ENCODE measurements around the gene SORL1. TPM values are rescaled to one million over a fixed set of nuclear protein-coding genes. Genes with fewer than 3 reads are reported as not detected.
A peak's percentile ranks its signal among the peaks of the same experiment; 100 is the strongest.

Gene SORL1
- total RNA-seq, 2 donors from 2014 or later = 26.8 to 45.5 TPM

DNA sequence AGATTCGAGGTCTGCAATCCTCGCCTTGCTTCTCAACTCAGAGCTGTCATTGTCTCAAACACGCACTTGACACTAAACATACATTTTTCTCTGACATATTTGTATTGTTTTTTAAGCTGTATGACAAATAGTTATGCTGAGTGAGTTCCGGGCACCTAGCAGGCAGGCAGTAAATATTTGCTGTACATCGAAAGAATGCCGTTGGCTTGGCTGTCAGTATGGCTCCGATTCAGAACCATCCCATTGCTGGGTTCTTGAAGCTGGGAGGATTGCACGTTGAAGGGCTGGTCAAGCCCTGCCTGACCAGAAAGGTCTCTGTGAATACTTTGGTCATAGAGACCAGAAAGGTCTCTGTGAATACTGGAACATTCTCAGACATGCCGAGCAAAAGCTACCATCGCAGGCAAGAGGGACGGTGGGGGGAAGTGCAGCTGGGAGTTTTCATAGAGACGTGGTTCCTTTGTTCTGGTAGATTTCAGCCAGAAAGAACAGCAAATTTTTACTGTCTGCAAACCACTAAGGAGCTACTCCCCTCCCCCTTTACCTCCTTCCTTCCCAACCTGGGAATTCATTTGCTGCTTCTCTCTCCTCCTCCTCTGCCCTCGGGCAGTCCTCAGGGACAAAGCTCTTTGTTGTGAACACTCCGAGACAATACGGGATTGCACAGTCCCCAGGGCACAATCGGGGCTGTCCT lies 202.9 kb downstream of the SORL1 start:
- H3K27me3 Mint-ChIP-seq = no peaks in the 10 kb centered on the region
- ATAC-seq = no peak
- H3K36me3 Mint-ChIP-seq = no peaks in the 10 kb centered on the region
- no peak for DNase-seq (ENCODE audit: low spot score)
- no peaks in the 10 kb centered on the region for H3K9me3 Mint-ChIP-seq
- H3K4me3 Mint-ChIP-seq = peak overlapping the region; percentile 80
- H3K27ac Mint-ChIP-seq = peak overlapping the region in 1 of 2 donors; percentile 43
- peaks cover 22 to 27% of the 10 kb centered on the region in 2 donors for H3K4me1 Mint-ChIP-seq (ENCODE audit: low read depth in 2 of 2)

DNA sequence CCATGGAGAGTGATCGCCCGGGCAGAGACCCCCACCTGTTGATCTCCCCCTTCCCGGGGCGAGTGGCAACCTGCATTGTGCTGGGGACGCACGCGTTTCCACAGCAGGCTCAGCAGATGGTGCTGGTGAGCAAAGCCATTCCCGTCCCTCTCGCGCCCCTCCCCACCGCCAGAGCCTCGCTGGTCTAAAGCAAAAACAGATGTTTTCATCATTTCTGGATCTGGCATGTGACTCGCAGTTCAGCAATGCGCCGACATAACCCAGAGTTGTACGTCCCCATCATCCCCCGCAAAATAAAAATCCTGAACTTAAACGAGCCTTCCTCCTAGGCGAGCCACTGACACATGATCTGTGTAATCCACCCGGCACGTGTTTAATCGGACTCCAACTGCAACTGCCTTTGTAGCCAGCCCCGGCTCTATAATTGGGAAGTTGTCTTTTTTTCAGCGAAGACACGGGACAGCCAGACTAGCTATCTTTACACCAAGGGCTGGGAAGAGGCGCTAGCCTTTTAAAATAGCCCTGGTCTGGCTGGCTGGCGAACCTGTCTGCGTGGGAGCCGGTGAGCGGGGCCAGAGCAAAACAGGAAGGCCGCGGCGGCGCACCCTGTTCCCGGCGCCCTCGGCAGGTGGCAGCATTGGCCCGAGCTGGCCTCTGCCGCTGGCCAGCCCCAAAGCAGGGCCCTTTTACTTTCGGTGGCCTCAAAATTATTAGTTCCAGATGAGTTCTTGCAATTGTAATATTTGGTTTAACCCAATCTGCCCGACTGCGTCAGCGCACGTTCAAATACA lies 203.6 kb downstream of the SORL1 start:
- ATAC-seq (peak; percentile 93 to 95), DNase-seq (ENCODE audit: low spot score) (peak; percentile 69)
- peak overlapping the region; percentile 80 for H3K4me3 Mint-ChIP-seq
- peaks cover 14 to 21% of the 10 kb centered on the region in 2 donors for H3K4me1 Mint-ChIP-seq (ENCODE audit: low read depth in 2 of 2)
- H3K36me3 Mint-ChIP-seq = no peaks in the 10 kb centered on the region
- H3K27me3 Mint-ChIP-seq = no peaks in the 10 kb centered on the region
- H3K9me3 Mint-ChIP-seq = no peaks in the 10 kb centered on the region
- peak overlapping the region in 1 of 2 donors; percentile 43 for H3K27ac Mint-ChIP-seq

DNA sequence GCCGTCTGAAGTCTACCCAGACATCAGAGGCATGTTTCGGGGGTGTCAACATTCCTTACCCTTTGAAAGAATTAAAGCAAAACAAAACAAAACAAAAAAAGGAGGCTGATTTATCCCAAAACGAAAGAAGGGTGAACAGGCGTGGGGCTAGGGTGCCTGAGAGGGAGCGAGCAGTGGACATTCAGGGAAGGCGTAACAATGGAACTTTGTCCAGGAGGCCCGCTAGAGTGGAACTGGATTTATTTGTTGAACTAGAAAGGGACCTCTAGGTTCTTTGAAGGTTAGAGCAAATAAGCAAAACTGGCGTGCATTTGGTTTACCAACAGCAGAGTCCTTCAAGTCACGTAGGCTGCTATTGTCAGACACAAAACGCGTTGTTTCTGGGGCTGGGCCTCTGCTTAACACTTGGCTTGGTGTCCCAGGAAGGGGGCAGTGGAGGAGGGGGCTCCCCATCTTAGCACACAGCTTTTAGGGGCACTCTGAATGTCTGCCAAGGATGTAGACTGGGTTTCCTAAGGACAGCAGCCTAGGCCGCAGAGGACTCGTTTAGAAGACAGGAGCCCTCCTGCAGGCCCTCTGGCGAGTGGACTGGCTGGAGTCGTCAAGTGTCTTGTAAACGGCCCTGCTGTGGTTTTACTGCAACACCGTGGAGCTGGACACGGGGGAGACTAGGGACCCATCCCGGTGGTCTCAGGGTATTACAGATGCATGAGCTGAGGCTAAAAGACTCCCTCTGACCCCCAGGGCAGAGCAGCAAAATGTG lies 204.4 kb downstream of the SORL1 start:
- H3K4me1 Mint-ChIP-seq (ENCODE audit: low read depth in 2 of 2) = peaks cover 12 to 15% of the 10 kb centered on the region in 2 donors
- DNase-seq (ENCODE audit: low spot score) (no peak), ATAC-seq (no peak)
- H3K27ac Mint-ChIP-seq = peak overlapping the region in 1 of 2 donors; percentile 43
- H3K9me3 Mint-ChIP-seq = no peaks in the 10 kb centered on the region
- H3K27me3 Mint-ChIP-seq = no peaks in the 10 kb centered on the region
- no peaks in the 10 kb centered on the region for H3K36me3 Mint-ChIP-seq
- H3K4me3 Mint-ChIP-seq = peak overlapping the region; percentile 80

DNA sequence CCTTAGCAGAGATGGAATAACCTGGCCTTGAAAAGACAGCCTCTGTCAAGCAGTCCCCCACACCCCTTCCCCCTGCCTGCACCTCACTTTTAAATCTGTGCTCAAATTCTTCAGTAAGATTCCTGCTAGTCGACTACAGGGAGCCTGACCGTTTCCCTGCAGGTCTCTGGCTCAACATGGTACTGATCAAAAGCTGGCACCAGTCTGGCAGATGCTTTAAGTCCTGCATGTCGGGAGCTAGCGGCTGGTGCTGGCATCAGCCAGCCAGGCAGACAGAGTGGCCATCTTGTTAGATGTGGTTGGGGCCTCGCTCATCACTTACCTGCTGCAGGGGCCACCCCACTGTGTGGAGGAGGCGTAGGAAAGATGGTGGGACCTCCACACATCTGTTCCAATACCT lies 205.0 kb downstream of the SORL1 start:
- peaks cover 11 to 12% of the 10 kb centered on the region in 2 donors for H3K4me1 Mint-ChIP-seq (ENCODE audit: low read depth in 2 of 2)
- no peaks in the 10 kb centered on the region for H3K9me3 Mint-ChIP-seq
- H3K27me3 Mint-ChIP-seq = no peaks in the 10 kb centered on the region
- ATAC-seq (no peak), DNase-seq (ENCODE audit: low spot score) (no peak)
- H3K27ac Mint-ChIP-seq = no peak overlapping the region
- H3K4me3 Mint-ChIP-seq = no peak overlapping the region
- H3K36me3 Mint-ChIP-seq = no peaks in the 10 kb centered on the region

DNA sequence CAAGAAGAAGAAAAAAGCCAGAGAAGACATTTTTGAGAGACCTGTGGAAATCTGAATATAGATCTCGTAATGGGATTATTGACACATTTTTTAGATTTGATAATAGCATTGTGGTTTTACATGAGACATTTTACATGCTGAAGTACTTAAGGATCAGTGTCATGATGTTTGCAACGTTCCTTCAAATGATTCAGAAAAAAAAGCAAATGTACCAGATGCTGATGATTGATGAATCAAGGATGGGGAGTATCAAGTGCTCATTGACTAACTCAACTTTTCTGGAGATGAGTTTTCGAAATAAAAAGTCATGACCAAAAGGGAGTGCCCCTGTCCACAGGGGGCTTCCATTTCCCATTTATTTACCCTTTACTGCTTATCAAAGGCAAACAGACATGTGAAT lies 207.7 kb downstream of the SORL1 start:
- H3K4me1 Mint-ChIP-seq (ENCODE audit: low read depth in 2 of 2) = peaks cover 10 to 12% of the 10 kb centered on the region in 2 donors
- no peaks in the 10 kb centered on the region for H3K36me3 Mint-ChIP-seq
- ATAC-seq (no peak), DNase-seq (ENCODE audit: low spot score) (no peak)
- no peak overlapping the region for H3K27ac Mint-ChIP-seq
- H3K4me3 Mint-ChIP-seq = no peak overlapping the region
- H3K9me3 Mint-ChIP-seq = no peaks in the 10 kb centered on the region
- no peaks in the 10 kb centered on the region for H3K27me3 Mint-ChIP-seq

DNA sequence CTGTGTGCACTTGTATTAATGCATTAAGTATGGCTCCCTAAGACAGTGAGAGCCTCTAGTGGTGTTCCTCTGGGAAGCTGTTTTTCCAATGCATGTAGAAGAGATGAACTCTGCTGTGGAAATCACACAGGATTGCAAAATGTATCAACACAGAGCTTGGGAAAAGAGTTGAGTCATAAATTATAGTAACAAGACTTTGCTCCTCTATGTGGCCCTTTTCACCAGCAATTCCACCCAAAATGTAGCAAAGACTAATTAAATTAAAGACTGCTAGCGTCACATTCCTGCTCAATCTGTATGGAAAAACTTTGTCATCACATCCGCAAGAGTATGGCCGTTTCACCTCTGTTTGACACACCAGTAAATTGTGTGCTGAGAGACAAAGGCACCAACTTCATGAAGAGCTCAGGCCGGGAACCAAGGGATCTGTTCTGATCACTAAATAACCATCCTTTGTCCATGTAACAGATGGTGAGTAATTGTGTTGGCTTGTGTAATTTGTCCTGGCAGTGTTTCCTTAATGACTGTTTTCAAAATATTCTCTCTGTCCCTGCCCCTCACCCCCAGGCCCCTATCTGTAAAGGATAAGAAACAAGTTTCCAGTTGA lies 209.9 kb downstream of the SORL1 start:
- no peak overlapping the region for H3K27ac Mint-ChIP-seq
- no peak overlapping the region for H3K4me3 Mint-ChIP-seq
- ATAC-seq = no peak
- no peaks in the 10 kb centered on the region for H3K27me3 Mint-ChIP-seq
- H3K9me3 Mint-ChIP-seq = no peaks in the 10 kb centered on the region
- no peak for DNase-seq (ENCODE audit: low spot score)
- no peaks in the 10 kb centered on the region for H3K4me1 Mint-ChIP-seq (ENCODE audit: low read depth in 2 of 2)
- H3K36me3 Mint-ChIP-seq = no peaks in the 10 kb centered on the region

DNA sequence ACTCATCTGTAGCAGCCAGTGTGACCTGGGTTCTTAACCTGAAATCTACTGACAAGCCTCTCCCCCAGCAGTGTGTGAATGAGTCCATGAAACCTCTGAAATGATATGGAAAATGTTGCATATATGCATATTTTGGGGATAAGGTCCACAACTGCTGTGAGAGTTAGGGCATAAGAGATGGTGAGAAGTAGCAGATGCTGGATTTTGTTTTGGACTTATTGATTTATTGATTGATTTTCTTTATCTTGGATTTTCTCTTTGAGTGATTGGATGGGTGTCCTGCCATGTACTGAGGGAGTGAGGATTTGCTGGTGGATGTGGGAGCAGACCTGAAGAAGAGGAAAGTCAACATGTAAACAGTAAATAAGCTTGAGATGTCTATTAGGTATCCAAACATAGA lies 212.0 kb downstream of the SORL1 start:
- no peak for DNase-seq (ENCODE audit: low spot score)
- Mint-ChIP-seq H3K9me3 (no peaks in the 10 kb centered on the region), H3K27me3 (no peaks in the 10 kb centered on the region), H3K4me3 (no peak overlapping the region), H3K27ac (no peak overlapping the region), H3K36me3 (no peaks in the 10 kb centered on the region), H3K4me1 (ENCODE audit: low read depth in 2 of 2) (no peaks in the 10 kb centered on the region)
- no peak for ATAC-seq

DNA sequence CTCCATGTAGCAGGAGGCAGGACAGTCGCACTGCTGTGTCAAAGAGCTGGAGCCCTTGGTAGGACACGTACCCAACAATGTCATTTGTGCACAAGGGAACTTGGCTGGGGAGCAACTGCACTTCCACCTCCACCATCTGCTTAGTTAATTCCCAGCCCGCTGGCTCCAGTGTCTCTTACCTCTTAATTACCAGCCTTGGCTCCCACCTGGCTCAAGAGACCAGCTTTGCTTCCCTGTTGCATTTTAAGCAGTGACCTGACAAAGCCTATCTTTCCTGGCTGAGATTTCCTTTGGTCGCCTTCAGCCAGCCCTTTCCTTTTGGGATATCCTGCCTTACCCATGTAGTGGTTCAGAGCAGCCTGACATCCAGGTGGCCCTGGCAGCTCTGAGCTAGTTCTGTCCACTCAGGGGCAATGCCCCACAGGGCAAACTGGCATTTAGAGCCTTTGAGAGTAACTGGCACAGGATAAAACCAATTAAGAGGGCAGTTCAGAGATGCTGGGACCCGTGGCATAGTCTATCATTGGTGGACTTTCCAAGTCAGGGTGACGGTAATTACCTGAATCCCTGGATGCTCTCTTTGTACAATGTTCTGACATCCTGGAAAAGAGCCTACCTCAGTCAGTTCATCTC lies 213.2 kb downstream of the SORL1 start:
- no peak overlapping the region for H3K4me3 Mint-ChIP-seq
- H3K36me3 Mint-ChIP-seq = no peaks in the 10 kb centered on the region
- no peaks in the 10 kb centered on the region for H3K27me3 Mint-ChIP-seq
- H3K4me1 Mint-ChIP-seq (ENCODE audit: low read depth in 2 of 2) = no peaks in the 10 kb centered on the region
- no peaks in the 10 kb centered on the region for H3K9me3 Mint-ChIP-seq
- DNase-seq (ENCODE audit: low spot score) (no peak), ATAC-seq (no peak)
- H3K27ac Mint-ChIP-seq = no peak overlapping the region

DNA sequence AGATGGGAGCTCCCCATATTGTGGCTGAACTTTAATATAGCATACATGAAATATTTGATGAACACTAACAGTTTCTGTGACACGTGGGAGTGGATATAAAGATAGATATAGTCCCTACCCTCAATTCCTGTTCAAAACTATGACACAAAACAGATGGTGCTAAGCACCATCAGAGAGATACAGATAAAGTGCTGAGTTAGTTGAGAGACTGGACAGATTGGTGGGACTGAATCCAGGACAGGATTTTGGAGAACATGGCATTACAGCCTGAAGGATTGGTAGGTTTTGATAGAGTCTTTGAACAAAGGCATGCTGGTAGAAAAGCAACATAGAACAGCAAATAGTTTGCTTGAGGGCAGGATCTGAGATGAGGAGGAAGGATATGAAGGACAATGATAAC lies 215.7 kb downstream of the SORL1 start:
- ATAC-seq = no peak
- H3K27ac Mint-ChIP-seq = no peak overlapping the region
- H3K36me3 Mint-ChIP-seq = no peaks in the 10 kb centered on the region
- H3K4me3 Mint-ChIP-seq = no peak overlapping the region
- no peak for DNase-seq (ENCODE audit: low spot score)
- H3K27me3 Mint-ChIP-seq = no peaks in the 10 kb centered on the region
- H3K4me1 Mint-ChIP-seq (ENCODE audit: low read depth in 2 of 2) = no peaks in the 10 kb centered on the region
- H3K9me3 Mint-ChIP-seq = no peaks in the 10 kb centered on the region

DNA sequence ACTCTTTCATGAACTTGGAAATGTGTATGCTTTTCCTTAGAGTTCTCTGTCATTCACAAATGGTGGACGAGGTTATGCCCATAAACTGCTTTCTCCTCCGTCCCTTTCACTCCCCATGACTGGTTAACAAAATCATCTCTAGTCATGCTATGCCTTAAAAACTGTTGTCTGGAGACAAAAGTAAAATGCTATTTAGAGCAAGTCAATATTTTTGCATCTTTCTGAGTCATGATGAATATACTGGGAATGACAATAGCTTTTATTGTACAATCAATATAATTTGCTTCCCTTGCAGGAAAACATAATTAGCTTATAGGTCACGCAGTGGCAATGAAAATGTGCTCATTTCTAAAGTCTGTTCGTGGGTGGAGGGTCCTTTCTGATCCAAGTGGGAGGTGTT lies 217.3 kb downstream of the SORL1 start:
- Mint-ChIP-seq H3K27me3 (no peaks in the 10 kb centered on the region), H3K27ac (no peak overlapping the region), H3K9me3 (no peaks in the 10 kb centered on the region), H3K4me3 (no peak overlapping the region), H3K4me1 (ENCODE audit: low read depth in 2 of 2) (no peaks in the 10 kb centered on the region), H3K36me3 (no peaks in the 10 kb centered on the region)
- DNase-seq (ENCODE audit: low spot score) (no peak), ATAC-seq (no peak)

DNA sequence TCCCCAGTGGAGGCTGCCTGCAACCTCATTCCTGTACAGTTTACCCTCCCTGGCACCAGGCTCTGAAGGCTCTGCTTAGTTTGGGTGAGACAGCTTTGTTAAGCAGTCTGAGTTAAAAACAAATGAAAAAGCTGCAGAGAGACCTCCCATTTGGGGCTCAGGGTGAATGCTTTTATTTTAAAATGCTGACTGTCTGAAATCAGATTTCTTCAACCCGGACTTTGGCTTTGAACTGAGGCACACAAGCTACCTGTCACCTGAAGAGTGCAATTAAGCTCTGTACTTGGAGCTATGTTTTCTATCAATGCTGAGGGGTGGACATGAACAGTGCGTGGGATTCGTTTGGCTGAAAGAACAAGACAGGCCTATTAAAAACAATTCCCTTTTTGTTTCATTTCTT lies 218.2 kb downstream of the SORL1 start:
- no peaks in the 10 kb centered on the region for H3K9me3 Mint-ChIP-seq
- DNase-seq (ENCODE audit: low spot score) = no peak
- H3K4me1 Mint-ChIP-seq (ENCODE audit: low read depth in 2 of 2) = no peaks in the 10 kb centered on the region
- H3K27me3 Mint-ChIP-seq = no peaks in the 10 kb centered on the region
- ATAC-seq = no peak
- no peaks in the 10 kb centered on the region for H3K36me3 Mint-ChIP-seq
- no peak overlapping the region for H3K27ac Mint-ChIP-seq
- H3K4me3 Mint-ChIP-seq = no peak overlapping the region

DNA sequence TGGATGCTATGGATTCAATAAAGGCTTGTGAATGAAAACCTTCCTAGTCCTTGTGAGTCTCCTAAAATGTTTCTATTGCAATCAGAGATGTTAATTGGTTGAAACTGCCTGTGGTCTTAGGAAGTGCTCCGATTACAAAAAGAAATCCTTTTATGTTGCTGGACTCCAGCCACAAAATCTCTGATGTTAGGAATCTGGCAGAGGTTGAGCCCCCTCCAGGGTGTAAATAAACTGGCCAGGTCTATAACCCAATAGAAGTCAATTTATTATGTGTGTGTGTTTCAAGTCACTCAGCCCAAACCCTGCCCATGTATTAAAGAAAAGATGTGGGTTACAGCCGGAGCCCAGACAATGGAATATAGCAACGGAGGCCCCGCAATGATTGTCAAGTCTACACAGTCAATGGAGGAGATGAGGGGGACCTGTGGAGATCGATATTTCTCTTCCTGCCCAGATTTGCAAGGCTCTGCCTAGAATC lies 218.7 kb downstream of the SORL1 start:
- ATAC-seq = no peak
- Mint-ChIP-seq H3K4me3 (no peak overlapping the region), H3K27ac (no peak overlapping the region)

More for the DNA sequence above, 218.7 kb downstream of the SORL1 start:
- no peaks in the 10 kb centered on the region for H3K9me3 Mint-ChIP-seq
- no peaks in the 10 kb centered on the region for H3K36me3 Mint-ChIP-seq
- no peaks in the 10 kb centered on the region for H3K27me3 Mint-ChIP-seq
- no peaks in the 10 kb centered on the region for H3K4me1 Mint-ChIP-seq (ENCODE audit: low read depth in 2 of 2)
- DNase-seq (ENCODE audit: low spot score) = no peak

Data from natural killer cell treated with Interleukin-12 subunit alpha and Interleukin-12 subunit beta and Interleukin-15 and Interleukin-18, amount 100 ng/mL, for 72 hours (primary cell).